Measurements from ENCODE around the gene COG3. TPM values are rescaled to one million over a fixed set of nuclear protein-coding genes. Genes with fewer than 3 reads are reported as not detected.

COG3 gene
- total and polyA plus RNA-seq, 4 experiments from 2014 or later: 28.8 to 59.8 (median 40.3) TPM

DNA sequence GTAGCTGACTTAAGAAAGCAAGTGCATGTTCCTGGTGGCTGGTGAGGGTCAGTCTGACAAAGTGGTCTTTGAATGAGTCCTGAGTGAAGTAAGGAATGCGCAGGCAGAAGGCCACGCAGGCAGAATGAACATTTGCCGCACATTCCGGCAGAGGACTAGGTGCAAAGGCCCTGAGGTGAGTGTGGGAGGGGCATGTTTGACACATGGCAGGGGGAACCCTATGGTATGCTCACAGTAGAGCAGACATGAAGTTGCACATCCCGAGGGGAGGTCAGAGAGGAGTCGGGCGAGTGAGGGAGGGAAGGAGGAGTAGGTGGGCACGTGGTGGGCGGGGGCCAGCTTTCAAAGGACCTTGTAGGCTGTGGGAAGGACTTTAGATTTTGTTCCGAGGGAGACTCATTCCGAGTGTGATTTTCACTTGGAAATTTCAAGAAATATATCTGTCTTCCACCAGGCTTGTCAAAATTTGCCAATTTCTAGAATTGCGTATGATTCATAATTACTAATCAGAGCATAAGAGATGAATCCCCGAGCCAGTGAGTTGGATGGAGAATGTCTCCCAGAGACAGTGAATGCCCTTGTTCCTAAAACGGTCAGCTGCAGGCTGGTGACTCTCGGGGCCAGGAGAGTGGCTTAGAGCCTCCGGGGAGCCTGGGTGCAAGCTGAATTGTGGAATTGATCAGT lies 110.5 kb downstream of the COG3 start:
- Mint-ChIP-seq H3K4me1 (no peaks in the 10 kb centered on the region), H3K4me3 (no peak overlapping the region), H3K36me3 (no peaks in the 10 kb centered on the region), H3K27ac (no peak overlapping the region), H3K27me3 (peaks cover 13 to 24% of the 10 kb centered on the region in 2 donors), H3K9me3 (no peaks in the 10 kb centered on the region)
- Histone ChIP-seq H3K27ac (ENCODE audit: low read depth, low read length) (no peak overlapping the region), H3K27me3 (ENCODE audit: insufficient read depth, low read length) (no peaks in the 10 kb centered on the region), H3K4me3 (ENCODE audit: low read length in 2 of 2) (no peak overlapping the region), H3K36me3 (ENCODE audit: insufficient read depth, low read length) (no peaks in the 10 kb centered on the region), H3K4me1 (ENCODE audit: insufficient read depth, low read length) (no peaks in the 10 kb centered on the region), H3K9me3 (ENCODE audit: control insufficient read depth in 1 of 2, low read length in 2 of 2) (no peaks in the 10 kb centered on the region)
- intact Hi-C loops (cut with micrococcal nuclease): no loop called here
- CTCF ChIA-PET (ENCODE audit: partially characterized antibody): no interaction called here
- no peak for DNase-seq
- POLR2A ChIA-PET (ENCODE audit: partially characterized antibody): no interaction called here

DNA sequence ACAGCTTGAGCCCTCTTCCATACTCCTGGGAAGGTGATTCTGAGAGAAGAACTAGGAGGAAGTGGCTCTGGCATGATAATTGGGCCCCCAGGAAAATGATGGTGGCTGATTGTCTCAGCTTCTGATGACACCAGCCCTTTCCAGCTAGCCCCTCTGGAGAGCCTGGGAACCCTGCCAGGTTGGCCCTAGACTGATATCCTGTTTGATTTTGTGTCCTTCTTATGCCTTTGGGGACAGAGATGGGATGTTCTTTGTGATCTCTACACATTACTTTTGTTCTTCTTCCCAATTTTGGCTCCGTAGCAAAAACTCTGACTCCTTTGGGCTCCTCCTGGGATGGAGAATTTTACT lies 111.1 kb downstream of the COG3 start:
- H3K9me3 ChIP-seq (ENCODE audit: control insufficient read depth in 1 of 2, low read length in 2 of 2): no peaks in the 10 kb centered on the region
- no peaks in the 10 kb centered on the region for H3K9me3 Mint-ChIP-seq
- no peaks in the 10 kb centered on the region for H3K27me3 ChIP-seq (ENCODE audit: insufficient read depth, low read length)
- ChIA-PET CTCF (ENCODE audit: partially characterized antibody) (no interaction called here), POLR2A (ENCODE audit: partially characterized antibody) (no interaction called here)
- no peak overlapping the region for H3K4me3 Mint-ChIP-seq
- no peaks in the 10 kb centered on the region for H3K36me3 Mint-ChIP-seq
- intact Hi-C loops (cut with micrococcal nuclease): no loop called here
- H3K27ac Mint-ChIP-seq: no peak overlapping the region
- H3K27ac ChIP-seq (ENCODE audit: low read depth, low read length): no peak overlapping the region
- H3K4me1 ChIP-seq (ENCODE audit: insufficient read depth, low read length): no peaks in the 10 kb centered on the region
- no peaks in the 10 kb centered on the region for H3K4me1 Mint-ChIP-seq
- peaks cover 13 to 24% of the 10 kb centered on the region in 2 donors for H3K27me3 Mint-ChIP-seq
- H3K4me3 ChIP-seq (ENCODE audit: low read length in 2 of 2): no peak overlapping the region
- no peaks in the 10 kb centered on the region for H3K36me3 ChIP-seq (ENCODE audit: insufficient read depth, low read length)
- DNase-seq: no peak

DNA sequence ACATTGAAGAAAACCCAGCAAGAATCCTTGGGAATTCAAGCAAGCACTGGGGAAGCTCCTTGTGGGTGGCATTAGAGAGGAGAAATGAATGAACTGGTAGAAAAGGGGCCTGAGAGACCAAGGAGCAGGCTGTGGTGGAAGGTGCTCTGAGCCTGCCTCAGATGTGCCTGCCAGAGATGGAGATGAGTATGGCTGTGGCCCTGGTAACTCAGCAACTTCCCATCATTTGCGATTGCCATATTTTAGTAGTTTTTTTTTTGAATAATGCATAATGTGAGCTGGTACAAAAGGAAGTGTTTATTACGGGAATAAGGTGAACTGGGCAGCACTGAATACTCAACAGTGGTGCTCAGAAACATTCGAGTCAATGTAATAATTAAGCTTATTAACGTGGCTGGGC lies 111.7 kb downstream of the COG3 start:
- ChIA-PET CTCF (ENCODE audit: partially characterized antibody) (no interaction called here), POLR2A (ENCODE audit: partially characterized antibody) (no interaction called here)
- no peak overlapping the region for H3K27ac ChIP-seq (ENCODE audit: low read depth, low read length)
- H3K4me3 ChIP-seq (ENCODE audit: low read length in 2 of 2): no peak overlapping the region
- Mint-ChIP-seq H3K36me3 (no peaks in the 10 kb centered on the region), H3K4me3 (no peak overlapping the region), H3K27ac (no peak overlapping the region), H3K9me3 (no peaks in the 10 kb centered on the region), H3K27me3 (peaks cover 10 to 20% of the 10 kb centered on the region in 2 donors), H3K4me1 (no peaks in the 10 kb centered on the region)
- intact Hi-C loops (cut with micrococcal nuclease): no loop called here
- H3K27me3 ChIP-seq (ENCODE audit: insufficient read depth, low read length): no peaks in the 10 kb centered on the region
- no peaks in the 10 kb centered on the region for H3K9me3 ChIP-seq (ENCODE audit: control insufficient read depth in 1 of 2, low read length in 2 of 2)
- H3K36me3 ChIP-seq (ENCODE audit: insufficient read depth, low read length): no peaks in the 10 kb centered on the region
- no peaks in the 10 kb centered on the region for H3K4me1 ChIP-seq (ENCODE audit: insufficient read depth, low read length)
- no peak for DNase-seq

DNA sequence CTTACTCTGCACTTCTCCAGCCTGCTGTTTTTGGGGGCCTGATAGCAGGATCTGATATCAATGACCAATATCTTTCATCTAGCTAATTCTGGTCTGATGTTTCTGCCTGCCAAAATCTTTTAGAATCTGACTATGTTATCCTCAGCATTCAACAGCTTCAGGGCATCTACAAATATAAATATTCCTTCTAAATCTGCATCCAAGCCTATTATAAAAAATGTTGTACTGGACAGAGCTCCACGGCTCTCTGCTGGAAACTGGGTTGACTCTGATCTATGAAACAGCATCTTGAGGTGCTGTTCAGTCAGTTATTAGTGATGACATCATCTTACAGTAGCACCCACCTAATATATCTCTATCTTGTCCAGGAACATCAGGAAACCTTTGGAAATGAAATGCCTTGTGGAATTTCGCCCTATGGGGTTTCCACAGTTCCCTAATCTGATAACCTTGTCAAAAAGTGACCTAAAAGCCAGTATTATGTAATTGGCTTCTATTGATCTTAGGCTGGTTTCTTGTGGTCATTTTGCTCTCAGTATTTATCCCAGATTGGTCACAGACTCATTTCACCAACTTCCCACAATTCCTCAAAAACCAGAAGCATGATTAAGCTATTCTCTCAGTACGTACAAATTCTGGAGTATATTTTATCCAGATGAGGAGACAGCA lies 117.8 kb downstream of the COG3 start:
- CTCF ChIA-PET (ENCODE audit: partially characterized antibody): no interaction called here

DNA sequence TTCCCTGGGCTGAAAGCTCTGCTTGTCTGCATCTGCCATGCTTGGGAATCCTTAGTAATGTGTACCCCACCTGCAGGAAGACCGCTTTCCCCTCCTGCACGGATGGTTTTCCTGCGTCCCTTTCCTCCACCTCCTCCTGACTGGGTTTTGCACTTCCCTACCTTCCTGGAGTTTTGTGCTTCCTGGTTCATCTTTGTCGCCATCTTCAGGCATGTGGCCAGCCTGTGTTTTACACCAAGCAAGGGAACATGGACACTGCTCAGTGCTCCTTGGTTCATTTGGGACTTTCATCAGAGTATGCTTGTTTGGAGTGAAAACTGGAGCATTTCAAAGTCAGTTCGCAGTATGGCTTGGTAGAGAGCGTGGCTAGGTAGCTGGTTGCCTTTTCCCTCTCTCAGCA lies 120.1 kb downstream of the COG3 start:
- Histone ChIP-seq H3K4me1 (ENCODE audit: insufficient read depth, low read length) (no peaks in the 10 kb centered on the region), H3K9me3 (ENCODE audit: control insufficient read depth in 1 of 2, low read length in 2 of 2) (no peaks in the 10 kb centered on the region), H3K36me3 (ENCODE audit: insufficient read depth, low read length) (no peaks in the 10 kb centered on the region), H3K27me3 (ENCODE audit: insufficient read depth, low read length) (no peaks in the 10 kb centered on the region), H3K4me3 (ENCODE audit: low read length in 2 of 2) (no peak overlapping the region), H3K27ac (ENCODE audit: low read depth, low read length) (no peak overlapping the region)
- no peaks in the 10 kb centered on the region for H3K36me3 Mint-ChIP-seq
- CTCF ChIA-PET (ENCODE audit: partially characterized antibody): no interaction called here
- H3K4me1 Mint-ChIP-seq: no peaks in the 10 kb centered on the region
- intact Hi-C loops (cut with micrococcal nuclease): no loop called here
- no peak overlapping the region for H3K4me3 Mint-ChIP-seq
- H3K9me3 Mint-ChIP-seq: peaks cover 0 to 1% (median 0%) of the 10 kb centered on the region in 8 donors
- POLR2A ChIA-PET (ENCODE audit: partially characterized antibody): no interaction called here
- H3K27me3 Mint-ChIP-seq: peaks cover 1 to 9% of the 10 kb centered on the region in 2 donors
- no peak overlapping the region for H3K27ac Mint-ChIP-seq
- DNase-seq: no peak

More for the DNA sequence above, 117.8 kb downstream of the COG3 start:
- H3K27me3 ChIP-seq (ENCODE audit: insufficient read depth, low read length): no peaks in the 10 kb centered on the region
- no peaks in the 10 kb centered on the region for H3K4me1 Mint-ChIP-seq
- H3K4me3 Mint-ChIP-seq: no peak overlapping the region
- no peak overlapping the region for H3K27ac Mint-ChIP-seq
- H3K9me3 Mint-ChIP-seq: peaks cover 0 to 1% (median 0%) of the 10 kb centered on the region in 8 donors
- intact Hi-C loops (cut with micrococcal nuclease): no loop called here
- no peak for DNase-seq
- no peak overlapping the region for H3K27ac ChIP-seq (ENCODE audit: low read depth, low read length)
- no peaks in the 10 kb centered on the region for H3K36me3 Mint-ChIP-seq
- peaks cover 6 to 8% of the 10 kb centered on the region in 2 donors for H3K27me3 Mint-ChIP-seq
- no peaks in the 10 kb centered on the region for H3K9me3 ChIP-seq (ENCODE audit: control insufficient read depth in 1 of 2, low read length in 2 of 2)
- H3K36me3 ChIP-seq (ENCODE audit: insufficient read depth, low read length): no peaks in the 10 kb centered on the region
- H3K4me1 ChIP-seq (ENCODE audit: insufficient read depth, low read length): no peaks in the 10 kb centered on the region
- POLR2A ChIA-PET (ENCODE audit: partially characterized antibody): no interaction called here
- H3K4me3 ChIP-seq (ENCODE audit: low read length in 2 of 2): no peak overlapping the region

Other genes with a start within 250 kb of the COG3 start
- over 10,000 TPM; 10,578 to 11,080 TPM for gene TPT1, start 123.8 kb upstream of the COG3 start, total RNA-seq
- 1,000 to 10,000 TPM; 2,372 to 3,792 TPM for gene TPT1, start 123.8 kb upstream of the COG3 start, polyA plus RNA-seq
- gene SLC25A30, start 46.6 kb upstream of the COG3 start, total RNA-seq: 10 to 100 TPM; 21.4 to 22.0 TPM
- gene SLC25A30, start 46.6 kb upstream of the COG3 start, polyA plus RNA-seq: 1 to 10 TPM; 1.8 to 2.0 TPM
- not detected for gene ERICH6B, start 150.8 kb downstream of the COG3 start, total RNA-seq
- gene ERICH6B, start 150.8 kb downstream of the COG3 start, polyA plus RNA-seq: under 1 TPM in 1 of 2 donors, not detected in 1; 0.39 TPM
- gene CBY2, start 237.4 kb downstream of the COG3 start, total RNA-seq: under 1 TPM; 0.61 to 0.64 TPM
- gene CBY2, start 237.4 kb downstream of the COG3 start, polyA plus RNA-seq: under 1 TPM in 1 of 2 donors, not detected in 1; 0.61 TPM